ENCODE results near the gene SMURF1.
A peak's percentile ranks its signal among the peaks of the same experiment; 100 is the strongest.

The SMURF1 gene

GRCh38 chr7:99037327-99037940, 106.5 kb downstream of the SMURF1 start:
- H4K91ac ChIP-seq (ENCODE audit: low read depth, low read length, poor library complexity): no peak overlapping the region
- no peak overlapping the region for H2BK5ac ChIP-seq (ENCODE audit: low read length)
- no peak overlapping the region for H3K4me2 ChIP-seq (ENCODE audit: insufficient read depth, low read length, poor library complexity, severe bottlenecking)
- H2BK120ac ChIP-seq (ENCODE audit: low read depth, low read length): no peak overlapping the region
- no peak overlapping the region for H3K18ac ChIP-seq (ENCODE audit: low read length)
- no peaks in the 10 kb centered on the region for H3K4me1 ChIP-seq (ENCODE audit: control insufficient read depth in 2 of 2, insufficient read depth in 1 of 2, low read depth in 1 of 2, low read length in 2 of 2)
- H2AK5ac ChIP-seq (ENCODE audit: low read depth, low read length): no peak overlapping the region
- peak overlapping the region; percentile 65 for H4K8ac ChIP-seq (ENCODE audit: low read depth, low read length)
- H2BK12ac ChIP-seq (ENCODE audit: low read length): no peak overlapping the region
- H3K4me3 ChIP-seq (ENCODE audit: low read length in 2 of 2): no peak overlapping the region
- no peak overlapping the region for H2AFZ ChIP-seq (ENCODE audit: low read length)
- H3K9me3 ChIP-seq (replicated peaks in 1 of 2; ENCODE audit: control insufficient read depth in 2 of 2, insufficient read depth in 1 of 2, low read depth in 1 of 2, low read length in 2 of 2): no peaks in the 10 kb centered on the region
- no peak overlapping the region for H3K14ac ChIP-seq (ENCODE audit: low read length)
- no peak overlapping the region for H3K27ac ChIP-seq (replicated peaks; ENCODE audit: low read length)
- peaks cover 4% of the 10 kb centered on the region for H3K79me1 ChIP-seq (ENCODE audit: low read depth, low read length)
- H2BK15ac ChIP-seq (ENCODE audit: low read length): no peak overlapping the region
- peak overlapping the region; percentile 21 for H3K9ac ChIP-seq (ENCODE audit: low read depth, low read length, poor library complexity)
- no CpG with 5 or more reads among the region's 16 CpGs for WGBS, 2 donors (ENCODE audit: extremely low coverage in 2 of 2, insufficient read length in 2 of 2, insufficient replicate concordance in 1 of 2)
- no peak overlapping the region for H3K4ac ChIP-seq (ENCODE audit: low read length)
- no peak overlapping the region for H3K23ac ChIP-seq (ENCODE audit: low read depth, low read length, poor library complexity)
- DNase-seq (ENCODE audit: low spot score): no peak
- H3K27me3 ChIP-seq (ENCODE audit: control insufficient read depth in 3 of 3, insufficient read depth in 3 of 3, low read depth in 1 of 3, low read length in 3 of 3): no peaks in the 10 kb centered on the region
- peaks cover 65 to 91% of the 10 kb centered on the region in 2 donors for H3K36me3 ChIP-seq (replicated peaks in 1 of 2; ENCODE audit: control insufficient read depth in 2 of 2, insufficient read depth in 2 of 2, low read length in 2 of 2)

- no peaks in the 10 kb centered on the region for H3K9me3 ChIP-seq (replicated peaks in 1 of 2; ENCODE audit: control insufficient read depth in 2 of 2, insufficient read depth in 1 of 2, low read depth in 1 of 2, low read length in 2 of 2)
- H3K36me3 ChIP-seq (replicated peaks in 1 of 2; ENCODE audit: control insufficient read depth in 2 of 2, insufficient read depth in 2 of 2, low read length in 2 of 2): peaks cover 68 to 90% of the 10 kb centered on the region in 2 donors
- H3K18ac ChIP-seq (ENCODE audit: low read length): no peak overlapping the region
- WGBS, 2 donors (ENCODE audit: extremely low coverage in 2 of 2, insufficient read length in 2 of 2, insufficient replicate concordance in 1 of 2): no CpG with 5 or more reads among the region's 11 CpGs
- H3K4me1 ChIP-seq (ENCODE audit: control insufficient read depth in 2 of 2, insufficient read depth in 1 of 2, low read depth in 1 of 2, low read length in 2 of 2): no peaks in the 10 kb centered on the region
- H2BK120ac ChIP-seq (ENCODE audit: low read depth, low read length): no peak overlapping the region
- no peak overlapping the region for H3K4me2 ChIP-seq (ENCODE audit: insufficient read depth, low read length, poor library complexity, severe bottlenecking)
- H4K8ac ChIP-seq (ENCODE audit: low read depth, low read length): no peak overlapping the region
- H3K79me1 ChIP-seq (ENCODE audit: low read depth, low read length): peaks cover 4% of the 10 kb centered on the region
- no peak overlapping the region for H3K4ac ChIP-seq (ENCODE audit: low read length)
- no peak overlapping the region for H3K14ac ChIP-seq (ENCODE audit: low read length)
- no peak overlapping the region for H3K27ac ChIP-seq (replicated peaks; ENCODE audit: low read length)
- DNase-seq (ENCODE audit: low spot score): peak; percentile 17
- no peak overlapping the region for H2BK12ac ChIP-seq (ENCODE audit: low read length)
- no peak overlapping the region for H2AK5ac ChIP-seq (ENCODE audit: low read depth, low read length)
- no peak overlapping the region for H3K23ac ChIP-seq (ENCODE audit: low read depth, low read length, poor library complexity)
- no peaks in the 10 kb centered on the region for H3K27me3 ChIP-seq (ENCODE audit: control insufficient read depth in 3 of 3, insufficient read depth in 3 of 3, low read depth in 1 of 3, low read length in 3 of 3)
- no peak overlapping the region for H3K9ac ChIP-seq (ENCODE audit: low read depth, low read length, poor library complexity)
- no peak overlapping the region for H2BK15ac ChIP-seq (ENCODE audit: low read length)
- no peak overlapping the region for H4K91ac ChIP-seq (ENCODE audit: low read depth, low read length, poor library complexity)
- H2AFZ ChIP-seq (ENCODE audit: low read length): no peak overlapping the region
- H2BK5ac ChIP-seq (ENCODE audit: low read length): no peak overlapping the region
- no peak overlapping the region for H3K4me3 ChIP-seq (ENCODE audit: low read length in 2 of 2)
Measured at GRCh38 chr7:99036546-99037111, 107.3 kb downstream of the SMURF1 start.

GRCh38 chr7:99035723-99036545, 108.0 kb downstream of the SMURF1 start:
- Histone ChIP-seq H3K27ac (replicated peaks; ENCODE audit: low read length) (no peak overlapping the region), H3K27me3 (ENCODE audit: control insufficient read depth in 3 of 3, insufficient read depth in 3 of 3, low read depth in 1 of 3, low read length in 3 of 3) (no peaks in the 10 kb centered on the region), H3K4me3 (ENCODE audit: low read length in 2 of 2) (no peak overlapping the region), H3K23ac (ENCODE audit: low read depth, low read length, poor library complexity) (no peak overlapping the region), H3K4me1 (ENCODE audit: control insufficient read depth in 2 of 2, insufficient read depth in 1 of 2, low read depth in 1 of 2, low read length in 2 of 2) (no peaks in the 10 kb centered on the region), H3K4me2 (ENCODE audit: insufficient read depth, low read length, poor library complexity, severe bottlenecking) (no peak overlapping the region), H3K14ac (ENCODE audit: low read length) (no peak overlapping the region), H3K79me1 (ENCODE audit: low read depth, low read length) (peaks cover 2% of the 10 kb centered on the region), H4K91ac (ENCODE audit: low read depth, low read length, poor library complexity) (no peak overlapping the region), H2BK15ac (ENCODE audit: low read length) (no peak overlapping the region), H3K36me3 (replicated peaks in 1 of 2; ENCODE audit: control insufficient read depth in 2 of 2, insufficient read depth in 2 of 2, low read length in 2 of 2) (peaks cover 70 to 92% of the 10 kb centered on the region in 2 donors), H2BK5ac (ENCODE audit: low read length) (no peak overlapping the region), H3K4ac (ENCODE audit: low read length) (no peak overlapping the region), H3K9ac (ENCODE audit: low read depth, low read length, poor library complexity) (no peak overlapping the region), H2BK12ac (ENCODE audit: low read length) (no peak overlapping the region), H3K9me3 (replicated peaks in 1 of 2; ENCODE audit: control insufficient read depth in 2 of 2, insufficient read depth in 1 of 2, low read depth in 1 of 2, low read length in 2 of 2) (no peaks in the 10 kb centered on the region), H2AK5ac (ENCODE audit: low read depth, low read length) (no peak overlapping the region), H2BK120ac (ENCODE audit: low read depth, low read length) (no peak overlapping the region), H4K8ac (ENCODE audit: low read depth, low read length) (no peak overlapping the region), H3K18ac (ENCODE audit: low read length) (no peak overlapping the region), H2AFZ (ENCODE audit: low read length) (no peak overlapping the region)
- no peak for DNase-seq (ENCODE audit: low spot score)
- WGBS, 2 donors (ENCODE audit: extremely low coverage in 2 of 2, insufficient read length in 2 of 2, insufficient replicate concordance in 1 of 2): no CpG with 5 or more reads among the region's 26 CpGs
